NCI-H510A treated with DMSO at 0.1 percent for 48 hours (cell line): ENCODE measurements around the gene FASN.

Source experiments
- DNase-seq: peaks from one replicate; lab custom pipeline; 2025; lab: John Stamatoyannopoulos, UW

Gene FASN

GRCh38 chr17:82101301-82101715 is 3.3 kb upstream of the FASN start:
- DNase-seq = no peak

GRCh38 chr17:82100502-82101298 is 2.7 kb upstream of the FASN start:
- no peak for DNase-seq

DNA sequence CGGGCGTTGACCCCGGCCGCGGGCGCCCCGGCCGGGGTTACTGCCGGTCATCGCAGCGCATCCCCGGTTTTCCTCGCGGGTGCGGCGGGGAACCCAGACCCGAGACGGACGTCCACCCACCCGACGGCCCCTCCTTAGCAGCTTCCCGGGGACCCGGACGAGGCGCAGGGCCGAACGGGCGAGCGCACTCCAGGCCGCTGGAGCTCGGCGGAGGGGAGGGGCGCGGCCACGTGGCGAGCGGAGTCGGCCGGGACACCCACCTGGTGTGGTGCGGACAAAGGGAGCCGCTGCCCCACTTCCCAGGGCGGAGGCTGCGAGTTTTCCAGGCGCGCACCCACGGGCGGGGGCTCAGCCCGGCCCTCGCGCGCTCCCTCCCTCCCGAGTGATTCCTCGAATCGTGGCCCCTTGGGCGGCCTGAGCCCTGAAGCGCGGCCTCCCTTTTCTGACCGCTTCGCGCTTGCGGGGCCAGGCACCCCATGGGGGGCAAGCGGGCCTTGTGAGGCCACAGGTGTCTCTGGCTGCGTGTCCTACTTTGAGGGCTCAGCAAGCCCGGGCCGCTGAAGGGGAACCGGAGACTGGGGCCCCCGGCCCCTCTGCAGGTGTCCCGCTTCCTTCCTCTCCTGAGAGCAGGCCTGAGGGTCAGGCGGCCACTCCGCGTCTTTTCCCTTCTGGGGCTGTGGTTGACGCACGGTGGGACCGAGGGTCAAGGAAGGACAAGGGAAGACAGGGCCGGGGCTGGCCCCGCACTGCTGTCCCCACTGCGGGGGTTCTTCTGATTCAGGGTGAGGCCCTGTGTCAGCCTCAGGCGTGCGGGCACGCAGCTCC is 1.1 kb upstream of the FASN start:
- DNase-seq = no peak

DNA sequence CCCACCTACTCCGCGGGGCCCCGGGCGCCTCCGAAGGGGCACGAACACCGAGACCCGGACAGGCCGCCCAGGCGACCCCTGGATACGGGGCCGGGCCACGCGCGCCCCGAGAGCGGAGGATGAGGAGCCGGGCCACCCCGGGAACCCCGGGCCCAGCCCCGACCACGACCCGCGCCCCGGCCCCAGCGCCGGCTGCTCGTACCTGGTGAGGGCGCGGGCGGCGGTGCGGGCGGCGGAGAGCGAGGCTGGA is 192 bp downstream of the FASN start:
- DNase-seq = no peak

DNA sequence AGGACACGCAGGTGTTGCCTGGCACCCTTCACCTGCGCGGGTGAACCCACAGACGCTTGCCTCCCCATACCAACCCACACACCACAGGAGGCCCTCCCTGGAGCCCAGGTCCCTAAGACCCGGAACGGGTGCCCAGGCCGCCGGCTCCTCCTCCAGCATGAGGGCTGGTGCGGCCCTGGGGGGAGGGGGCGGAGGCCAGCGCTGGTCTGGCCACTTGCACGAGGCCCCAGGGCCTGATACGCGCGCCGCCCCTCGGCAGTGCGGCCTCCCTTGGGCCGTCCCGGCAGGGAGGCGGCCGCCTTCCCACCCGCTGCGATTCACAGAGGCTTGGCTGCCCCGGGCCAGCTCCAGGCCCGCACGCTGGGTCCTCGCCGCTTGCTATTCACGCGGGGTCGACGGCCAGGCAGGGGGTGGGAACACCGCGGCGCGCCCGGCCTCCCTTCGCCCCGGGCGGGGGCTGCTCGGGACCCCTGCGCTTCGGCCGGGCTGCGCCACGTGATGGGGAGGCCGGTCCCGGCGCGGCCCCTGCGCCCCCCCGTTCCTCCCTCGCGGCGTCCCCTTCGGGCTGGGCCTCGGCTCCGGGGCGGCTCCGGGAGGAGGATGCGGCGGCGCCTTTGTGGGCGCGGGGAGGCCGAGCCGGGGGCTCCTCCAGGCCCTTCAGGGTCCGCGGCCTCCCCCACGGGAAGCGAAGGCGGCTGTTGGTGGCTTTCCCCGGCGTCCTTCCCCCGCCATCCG is 685 bp downstream of the FASN start:
- peak; percentile 24 for DNase-seq

DNA sequence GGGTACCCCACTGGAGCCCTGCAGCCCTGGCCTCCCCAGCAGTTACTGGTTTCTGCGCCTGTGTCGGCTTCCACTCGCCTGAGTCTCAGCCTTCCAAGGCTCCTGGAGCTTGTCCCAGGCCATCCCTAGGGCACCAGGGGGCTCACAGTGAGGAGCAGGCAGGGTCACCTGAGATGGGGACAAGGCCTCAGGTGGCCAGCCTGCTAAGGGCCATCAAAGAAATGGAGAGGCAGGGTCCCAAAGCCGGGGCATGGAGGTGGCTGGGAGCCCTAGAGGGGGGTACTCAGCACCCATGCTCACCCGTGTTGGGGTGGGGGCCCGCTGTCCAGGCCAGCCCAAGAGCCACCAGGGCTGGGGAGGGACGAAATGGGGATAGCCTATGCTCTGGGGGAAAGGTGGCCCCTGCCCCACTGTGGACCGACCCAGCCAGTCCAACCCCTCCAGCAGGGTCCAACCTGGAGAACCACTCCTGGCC is 1.3 kb downstream of the FASN start:
- DNase-seq = no peak

DNA sequence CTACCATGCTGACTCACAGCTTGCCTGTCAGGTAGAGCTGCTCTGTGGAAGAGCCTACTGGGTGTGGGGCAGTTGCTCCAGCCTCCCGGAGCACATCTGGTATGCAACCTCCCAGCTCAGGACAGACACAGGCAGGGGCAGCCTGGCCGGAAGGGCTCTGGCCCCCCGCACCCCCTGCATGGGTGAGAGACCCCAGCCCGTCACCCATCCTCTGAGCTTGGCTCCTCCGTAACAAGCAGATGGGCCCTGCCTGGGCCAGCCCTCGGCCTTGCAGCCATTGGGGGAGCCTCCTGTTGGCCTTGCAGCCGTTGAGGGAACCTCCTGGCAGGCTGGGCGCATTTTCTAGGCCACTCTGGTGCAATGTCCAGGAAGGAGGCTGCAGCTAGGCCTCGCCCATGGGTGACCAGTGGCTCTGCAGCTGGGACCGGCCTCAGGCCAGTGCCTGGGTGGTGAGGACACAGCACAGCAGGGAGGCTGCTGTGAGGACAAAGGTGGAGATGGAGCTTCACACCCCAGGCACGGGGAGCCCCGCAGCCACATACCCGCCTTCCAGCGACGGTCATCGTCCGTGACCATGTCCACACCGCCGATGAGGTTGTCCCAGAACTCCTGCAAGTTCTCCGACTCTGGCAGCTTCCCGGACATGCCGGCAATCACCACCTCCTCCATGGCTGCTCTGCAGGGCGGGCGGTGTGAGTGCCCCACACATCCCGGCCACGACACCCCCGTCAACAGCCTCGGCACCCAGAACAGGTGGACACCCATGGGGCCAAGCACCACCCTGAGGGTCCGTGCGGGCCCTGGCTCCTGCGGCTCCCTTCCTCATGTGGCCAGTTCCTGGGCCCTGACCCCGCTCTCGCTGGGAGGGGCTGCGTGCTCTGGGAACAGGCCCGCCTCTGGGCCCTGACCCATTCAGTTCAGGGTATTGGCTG is 2.0 kb downstream of the FASN start:
- no peak for DNase-seq

- no peak for DNase-seq
Measured at GRCh38 chr17:82094931-82095776, 2.9 kb downstream of the FASN start.

DNA sequence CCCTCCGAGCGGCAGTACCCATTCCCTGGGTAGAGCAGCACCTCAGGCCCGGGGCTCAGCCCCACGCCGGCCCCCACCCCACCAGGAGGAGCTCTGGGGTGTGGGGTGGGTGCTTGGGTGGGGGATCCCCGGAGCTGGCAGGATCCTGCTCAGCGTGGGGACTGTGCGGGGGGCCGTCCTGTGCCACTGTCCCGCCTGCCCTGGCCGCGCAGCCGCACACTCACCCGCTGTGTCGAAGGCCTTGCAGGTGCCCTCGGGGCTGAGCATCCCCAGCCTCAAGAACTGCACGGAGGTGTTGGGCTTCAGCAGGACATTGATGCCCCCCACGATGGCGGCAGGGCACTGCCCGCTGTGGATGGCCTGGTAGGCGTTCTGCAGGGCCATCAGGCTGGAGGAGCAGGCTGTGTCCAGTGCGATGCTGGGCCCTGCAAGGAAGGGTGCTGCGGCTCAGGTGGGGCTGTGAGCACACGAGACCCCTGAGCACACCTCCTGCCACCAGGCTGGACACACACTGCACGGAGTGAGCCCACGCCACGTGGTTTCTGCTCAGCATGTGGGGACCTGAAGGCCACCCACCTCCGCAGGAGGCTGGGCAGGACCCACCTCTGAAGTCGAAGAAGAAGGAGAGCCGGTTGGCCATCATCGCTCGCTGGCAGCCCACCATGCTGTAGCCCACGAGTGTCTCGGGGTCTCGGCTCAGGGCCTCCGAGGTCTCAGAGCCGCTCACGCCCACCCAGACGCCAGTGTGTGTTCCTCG is 4.9 kb downstream of the FASN start:
- DNase-seq = no peak

- no peak for DNase-seq
Measured at GRCh38 chr17:82092628-82092994, 5.4 kb downstream of the FASN start.

DNA sequence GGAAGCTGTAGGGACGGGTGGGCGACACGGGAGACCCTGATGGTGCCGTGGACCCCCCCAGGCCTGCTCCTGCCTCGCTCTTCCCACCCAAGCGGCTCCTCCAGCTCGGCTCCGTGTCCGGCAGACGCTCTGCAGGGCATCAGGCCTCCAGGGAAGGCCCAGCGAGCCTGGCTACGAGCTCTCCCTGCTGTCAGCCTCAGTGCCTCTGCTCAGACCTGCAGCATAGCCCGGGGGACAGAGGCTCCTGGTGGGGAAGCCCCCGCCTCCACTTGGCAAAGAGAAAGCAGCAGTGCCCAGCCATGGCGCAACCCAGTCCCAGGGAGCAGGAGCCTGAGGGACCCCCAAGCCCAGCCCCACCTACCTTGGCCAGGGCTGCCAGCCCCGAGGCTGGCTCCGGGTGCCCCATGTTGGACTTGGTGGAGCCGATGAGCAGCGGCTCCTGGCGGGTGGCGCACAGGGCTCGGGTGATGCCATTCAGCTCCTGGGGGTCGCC is 5.9 kb downstream of the FASN start:
- no peak for DNase-seq

GRCh38 chr17:82091264-82092066 is 6.6 kb downstream of the FASN start:
- DNase-seq = no peak

GRCh38 chr17:82090549-82091263 is 7.3 kb downstream of the FASN start:
- DNase-seq = no peak

DNA sequence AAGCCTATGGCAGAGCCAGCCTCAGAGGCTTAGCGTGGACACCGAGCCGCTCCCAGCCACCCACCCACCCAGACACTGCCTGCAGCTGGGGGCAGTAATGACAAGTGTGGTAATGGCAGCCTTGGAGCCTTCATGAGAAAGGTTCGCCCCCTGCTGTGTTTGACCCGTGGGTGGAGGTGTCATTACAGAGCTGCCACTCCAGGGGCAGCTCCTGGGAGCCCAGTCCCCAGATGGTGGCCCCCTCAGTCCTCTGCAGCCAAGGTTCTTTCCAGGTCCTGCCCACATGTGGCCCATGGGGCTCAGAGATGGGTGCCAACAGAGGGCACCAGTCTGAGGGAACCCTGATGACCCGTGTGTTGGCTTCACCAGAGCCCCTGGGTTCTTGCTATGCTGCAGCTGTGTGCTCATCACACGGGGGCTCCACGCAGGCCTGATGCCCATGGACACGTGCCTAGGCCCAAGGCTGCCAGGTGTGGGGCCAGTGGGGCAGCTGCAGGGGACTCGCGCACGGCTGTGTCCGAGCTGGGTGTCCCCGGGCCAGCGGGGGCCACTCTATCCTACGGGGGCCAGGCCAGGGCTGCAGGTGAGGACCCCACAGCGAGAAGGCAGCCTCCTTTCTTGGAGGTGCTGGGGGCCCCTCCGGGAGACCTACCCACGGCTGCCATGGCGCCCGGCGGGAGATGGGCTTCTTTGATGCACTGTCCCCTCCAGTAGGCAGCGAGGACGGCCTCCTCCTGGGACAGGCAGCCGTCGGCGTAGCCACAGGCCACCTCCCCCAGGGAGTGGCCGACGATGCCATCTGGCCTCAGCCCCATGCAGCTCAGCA is 8.1 kb downstream of the FASN start:
- DNase-seq = no peak

GRCh38 chr17:82088838-82089722 is 9.0 kb downstream of the FASN start:
- no peak for DNase-seq
